HG02852 (cell line): ENCODE data around the gene RPS6KL1.

Source experiments
- ATAC-seq: cut with Tn5 transposase; IDR thresholded peaks from one replicate; pipeline ENCODE4 v1.9.1; 2021; ENCODE audit warnings: mild to moderate bottlenecking, moderate library complexity; ENCODE audit not compliant: unreplicated experiment

Gene RPS6KL1

DNA sequence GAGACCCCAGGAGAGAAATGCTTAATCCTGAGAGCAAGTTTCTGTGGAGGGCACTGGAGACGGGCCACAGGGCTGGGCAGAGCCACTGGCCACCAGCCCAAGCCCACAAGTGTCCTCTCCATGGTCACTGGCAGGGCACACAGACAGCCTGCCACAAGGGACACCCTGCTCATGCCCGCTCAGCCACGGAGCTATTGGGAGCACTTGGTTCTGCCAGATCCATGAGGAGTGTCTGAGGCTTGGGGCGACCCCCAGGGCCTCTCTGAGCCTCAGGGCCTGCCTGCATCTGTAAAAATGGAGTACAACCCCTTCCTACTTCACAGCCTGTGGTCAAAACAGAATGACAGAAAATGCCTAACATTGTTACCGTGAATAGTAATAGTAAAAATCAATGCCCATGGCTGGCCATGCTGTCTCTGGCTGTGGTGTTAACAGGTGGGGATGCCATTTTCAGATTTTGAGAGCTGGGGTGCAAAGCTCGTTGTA lies 29.2 kb upstream of the RPS6KL1 start:
- no peak for ATAC-seq

DNA sequence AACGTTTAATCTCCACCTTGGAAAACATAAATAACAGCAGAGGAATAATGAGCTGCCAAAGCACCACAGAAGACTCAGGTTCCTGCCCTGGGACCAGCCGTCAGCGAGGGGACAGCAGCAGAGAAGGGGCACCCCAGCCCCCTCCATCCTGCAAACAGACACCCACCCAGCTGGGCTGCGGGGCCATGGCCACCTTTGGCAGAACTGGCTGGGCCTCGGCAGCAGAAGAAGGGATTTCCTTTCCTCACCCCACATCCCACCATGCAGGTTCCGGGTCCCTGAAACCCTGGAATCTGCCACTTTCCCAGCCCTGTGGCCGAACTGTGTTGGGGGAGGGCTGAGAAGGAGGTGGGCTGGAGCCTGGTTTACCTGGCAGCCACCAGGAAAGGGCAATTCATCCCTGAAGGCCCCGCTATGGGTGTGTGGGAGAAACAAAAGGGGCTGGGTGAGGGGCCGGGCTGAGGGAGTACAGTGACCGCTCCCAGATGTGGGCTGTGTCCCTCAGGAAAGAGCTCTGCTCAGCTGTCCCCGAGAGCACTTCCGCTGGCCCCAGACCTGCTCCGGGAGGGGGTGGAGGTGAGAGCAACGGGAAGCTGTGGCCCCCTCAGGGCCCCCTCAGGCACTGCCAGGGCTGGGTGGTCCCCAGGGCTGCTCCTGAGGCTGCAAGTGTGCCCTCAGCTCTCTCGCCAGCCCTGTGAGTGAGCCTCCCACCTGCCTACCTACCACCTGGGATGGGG lies 28.6 kb upstream of the RPS6KL1 start:
- no peak for ATAC-seq

DNA sequence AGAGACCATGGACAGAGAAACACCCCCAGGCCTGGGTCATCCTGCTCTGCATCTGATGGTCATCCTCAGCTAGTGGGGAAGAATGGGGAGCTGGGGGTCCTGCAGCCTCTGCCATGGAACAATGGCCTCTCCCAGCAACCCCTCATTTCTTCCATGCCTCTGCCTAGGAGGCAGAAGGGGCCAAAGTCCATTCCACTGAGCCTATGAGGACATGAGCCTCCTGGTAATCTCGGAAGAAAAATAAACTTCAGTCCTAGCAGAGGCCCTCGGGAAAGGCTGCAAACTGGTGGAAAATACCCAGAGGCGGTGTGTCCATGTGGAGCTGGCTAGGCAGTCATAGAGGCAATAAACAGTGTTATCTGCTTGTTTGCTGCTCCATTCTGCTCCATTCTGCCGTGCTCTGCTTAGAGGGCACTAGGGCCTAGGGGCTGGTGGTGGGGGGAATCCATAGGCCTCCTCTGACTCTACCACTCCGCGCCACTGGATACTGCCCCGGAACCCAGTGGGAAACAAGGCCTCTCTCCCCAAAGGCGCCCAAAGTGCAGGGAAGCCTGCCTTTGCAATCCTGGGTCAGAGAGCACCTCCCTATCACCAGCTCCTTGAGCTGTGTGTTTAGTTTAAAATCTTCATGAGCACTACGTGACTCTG lies 27.9 kb upstream of the RPS6KL1 start:
- ATAC-seq: no peak

DNA sequence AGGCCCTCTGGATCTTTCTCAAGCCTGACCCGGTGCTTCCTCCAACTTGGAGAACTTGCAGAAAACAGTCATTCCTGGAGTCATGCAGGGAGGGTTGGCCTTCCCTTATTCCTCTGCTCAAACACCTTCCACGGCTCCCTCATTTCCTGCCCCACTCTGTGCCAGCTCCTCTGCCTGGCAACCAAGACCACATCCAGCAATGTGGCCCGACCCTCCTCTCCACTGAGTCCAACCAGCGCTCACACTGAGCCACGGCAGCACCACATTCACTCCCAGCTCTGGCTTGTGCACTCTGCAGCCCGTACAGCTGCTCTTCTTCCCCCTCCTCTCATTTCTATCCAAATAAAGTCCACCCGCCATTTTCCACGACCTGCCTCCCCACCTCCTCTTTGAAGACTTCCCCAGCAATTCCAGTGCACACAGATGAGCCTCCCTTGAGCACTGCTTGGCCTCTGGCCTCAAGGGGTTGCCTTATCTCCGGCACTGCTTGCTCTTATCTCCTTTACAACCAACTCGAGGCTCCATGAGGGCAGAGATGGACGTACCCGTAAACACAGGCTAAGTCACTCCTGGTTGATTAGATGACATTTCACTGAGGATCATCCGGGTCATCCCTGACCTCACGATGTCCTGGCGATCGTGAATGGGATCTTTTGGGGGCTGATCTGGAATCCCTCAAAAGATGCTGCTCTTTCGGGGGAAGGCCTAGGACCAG lies 27.0 kb upstream of the RPS6KL1 start:
- no peak for ATAC-seq

DNA sequence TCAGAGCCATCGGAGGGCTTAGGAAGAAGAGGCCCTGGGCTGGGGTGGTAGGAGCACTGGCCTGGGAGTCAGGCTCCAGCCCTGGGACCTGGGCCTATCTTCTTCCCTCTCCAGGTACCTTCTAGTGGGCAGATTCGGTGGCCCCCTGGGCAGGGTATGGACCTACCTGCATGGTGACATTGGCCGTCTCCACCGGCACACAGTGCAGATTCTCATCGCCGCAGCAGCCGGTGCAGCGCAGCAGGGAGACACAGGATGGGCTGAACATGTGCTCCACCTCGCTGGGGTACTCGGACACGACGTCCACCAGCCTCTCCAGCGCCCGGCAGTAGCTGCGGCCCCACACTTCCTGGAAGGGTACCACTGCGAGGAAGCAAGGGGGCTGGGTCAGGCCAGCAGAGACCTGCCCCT lies 26.1 kb upstream of the RPS6KL1 start:
- ATAC-seq: no peak

DNA sequence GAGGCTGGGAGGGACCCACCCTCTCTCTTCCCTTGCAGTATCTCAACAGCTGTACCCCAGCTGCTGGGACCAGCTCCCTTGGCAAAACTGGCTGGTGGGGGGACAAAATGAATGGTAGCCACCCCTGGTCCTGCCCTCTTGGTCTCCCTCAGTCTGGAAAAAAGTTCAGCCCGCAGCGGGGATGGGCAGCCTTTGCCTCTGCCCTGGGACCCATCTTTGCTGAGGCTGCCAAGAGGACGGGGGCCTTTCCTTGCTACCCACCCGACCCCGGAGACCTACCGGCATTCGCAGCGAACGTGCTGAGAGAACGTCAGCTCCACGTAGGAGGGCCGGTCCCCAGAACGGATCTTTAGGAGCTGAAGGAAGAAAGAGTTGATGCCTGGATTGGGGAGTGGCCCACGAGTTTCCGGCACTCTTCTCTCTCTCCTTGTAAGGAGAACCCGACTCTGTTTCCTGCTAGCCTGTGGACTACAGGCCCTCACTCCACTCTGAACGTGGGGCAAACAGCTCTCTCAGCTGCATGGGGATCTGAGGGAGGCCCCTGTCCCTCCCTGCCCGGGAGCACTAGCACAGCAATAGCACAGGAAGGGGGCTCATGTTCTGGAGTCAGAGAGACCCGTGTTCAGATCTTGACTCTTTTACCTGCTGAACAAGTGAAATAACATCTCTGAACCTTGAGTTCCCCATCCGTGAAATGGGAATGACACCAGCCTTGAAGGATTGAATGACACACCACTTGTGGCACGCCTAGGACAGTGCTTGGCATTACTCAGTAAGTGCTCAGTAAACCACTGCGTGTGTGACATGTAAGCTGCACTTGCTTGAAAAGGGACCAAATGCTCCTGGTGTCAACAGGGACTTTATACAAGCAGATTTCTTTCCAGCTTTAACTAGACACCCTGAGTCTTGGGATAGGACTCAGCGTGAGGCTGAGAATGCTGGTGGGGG lies 25.4 kb upstream of the RPS6KL1 start:
- ATAC-seq: no peak

DNA sequence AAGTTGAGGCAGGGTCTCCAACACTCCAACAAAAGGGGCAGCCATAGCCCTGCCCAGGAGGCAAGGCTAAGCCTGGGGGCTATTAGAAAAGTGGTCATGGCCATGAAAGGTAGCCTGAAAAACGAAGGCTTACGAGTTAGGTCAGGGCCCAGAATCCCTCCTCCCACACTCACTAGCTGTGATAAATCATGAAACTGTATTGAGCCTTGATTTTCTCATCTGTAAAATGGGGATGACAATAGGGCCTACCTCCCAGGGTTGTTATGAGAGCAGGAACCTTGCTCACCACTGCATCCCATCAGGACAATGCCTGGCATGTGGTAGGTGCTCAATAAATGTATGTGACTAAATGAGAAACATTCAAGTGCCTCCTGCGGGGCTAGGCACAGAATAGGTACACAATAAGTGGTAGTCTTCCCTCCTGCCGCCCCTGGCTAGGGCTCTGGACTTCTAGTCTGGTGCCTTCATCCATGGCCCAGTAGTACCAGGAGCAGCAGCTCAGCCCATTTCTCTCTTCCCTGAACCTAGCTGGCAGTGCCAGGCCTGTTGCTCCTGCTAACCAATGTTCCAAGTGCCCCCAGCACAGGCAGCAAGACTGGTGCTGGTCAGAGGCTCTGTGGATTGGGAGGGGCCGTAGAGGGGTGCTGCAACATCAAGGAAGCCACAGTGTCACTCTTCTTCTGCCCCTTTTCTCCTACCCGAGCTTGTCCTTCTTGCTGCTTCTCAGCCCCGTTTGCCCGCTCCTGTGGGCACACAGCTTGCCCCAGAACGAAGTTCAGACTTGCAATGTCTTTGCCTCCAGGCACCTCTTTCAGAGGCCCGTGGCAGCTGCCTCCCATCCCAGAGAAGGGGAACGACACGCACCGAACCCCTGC lies 24.5 kb upstream of the RPS6KL1 start:
- ATAC-seq: no peak

DNA sequence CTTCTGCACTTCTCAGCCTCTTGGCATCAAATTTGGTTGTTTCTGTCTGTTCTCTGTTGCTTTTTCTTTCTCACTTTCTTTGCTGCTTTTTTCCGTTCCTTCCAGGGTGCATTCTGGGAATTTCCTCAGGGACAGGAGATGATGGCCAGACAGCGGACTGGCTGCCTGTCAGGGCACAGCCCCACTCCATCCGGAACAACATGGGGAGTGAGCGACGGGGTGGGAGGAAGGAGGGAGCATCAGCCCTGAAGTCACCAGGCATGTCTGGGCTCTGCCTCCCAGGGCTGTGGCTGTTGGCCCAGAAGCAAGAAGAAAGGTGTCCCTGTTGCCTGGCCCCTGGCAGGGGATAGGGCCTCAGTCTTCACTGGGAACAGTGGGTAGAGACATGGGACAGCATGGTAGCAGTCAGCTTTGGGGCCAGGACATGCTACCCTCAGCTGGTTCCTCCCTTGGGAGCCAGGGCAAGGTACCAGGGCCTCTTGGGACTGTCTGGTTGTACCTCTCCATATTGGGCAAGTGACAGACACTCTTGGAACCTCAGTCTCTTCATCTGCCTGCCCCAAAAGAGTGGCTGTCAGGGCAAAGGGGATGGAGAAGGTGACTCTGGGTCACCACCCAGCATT lies 23.7 kb upstream of the RPS6KL1 start:
- ATAC-seq: no peak

DNA sequence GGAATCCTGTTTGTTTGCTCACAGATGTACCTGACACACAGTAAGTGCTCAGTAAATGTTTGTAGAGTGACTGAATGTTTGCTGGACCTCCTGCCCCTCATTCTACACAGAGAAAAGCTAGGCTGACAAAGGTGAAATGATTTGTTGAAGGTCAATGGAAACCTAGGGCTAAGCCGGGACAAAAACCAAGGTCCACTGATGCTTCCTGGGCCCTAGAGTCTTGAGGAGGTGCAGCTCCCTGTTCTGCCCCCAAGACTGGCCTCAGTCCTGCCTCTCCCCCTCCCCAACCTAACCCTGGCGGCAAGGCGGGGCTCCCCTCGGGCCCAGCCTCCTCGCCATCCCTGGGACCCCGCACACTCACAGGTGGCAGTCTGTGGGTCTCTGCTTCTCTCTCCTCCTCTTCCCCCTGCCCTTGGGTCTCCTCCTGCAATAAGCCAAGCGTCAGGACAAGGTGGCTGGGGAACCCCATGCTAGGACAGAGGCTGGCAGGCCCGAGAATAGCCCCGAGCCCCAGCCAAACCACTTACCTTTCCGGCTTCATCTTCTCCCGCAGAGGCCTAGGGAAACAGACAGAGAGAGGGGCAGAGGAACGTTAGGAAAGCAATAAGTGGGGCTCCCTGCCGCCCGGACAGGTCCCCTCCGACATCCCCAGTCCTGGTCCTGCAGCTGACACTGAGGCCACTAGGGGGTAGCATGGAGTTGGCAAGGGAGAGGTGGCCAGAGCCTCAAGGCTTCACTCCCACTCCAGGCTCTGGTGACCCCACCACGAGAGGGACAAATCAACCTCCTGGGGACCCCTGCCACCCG lies 23.0 kb upstream of the RPS6KL1 start:
- no peak for ATAC-seq

DNA sequence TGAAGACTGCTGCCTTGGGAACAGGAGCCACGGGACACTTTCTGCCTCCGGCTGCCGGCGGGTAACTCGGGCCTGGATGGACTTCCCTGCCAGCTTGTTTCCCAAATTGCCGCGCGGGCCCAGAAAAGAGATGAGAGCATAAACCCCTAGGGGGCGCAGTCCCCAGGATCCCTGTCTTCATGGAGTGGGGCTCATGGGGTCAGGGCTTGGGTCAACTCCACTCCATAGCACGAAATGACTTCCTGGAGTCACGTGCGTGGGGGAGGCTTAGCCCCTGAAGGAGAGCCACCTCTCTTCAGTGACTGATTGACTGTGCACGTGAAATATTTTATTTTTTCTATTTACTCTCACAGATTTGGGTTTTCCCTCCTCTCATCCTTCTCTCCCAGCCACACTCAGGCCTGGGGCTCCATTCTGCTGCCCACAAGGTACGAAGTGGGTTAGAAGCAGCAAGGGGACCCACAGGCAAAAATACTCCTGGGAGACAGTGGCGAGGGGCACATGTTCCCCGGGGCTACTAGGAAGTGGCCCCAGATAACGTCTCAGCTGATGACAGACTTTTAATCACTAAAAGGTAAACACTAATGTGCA lies 22.3 kb upstream of the RPS6KL1 start:
- ATAC-seq: no peak

DNA sequence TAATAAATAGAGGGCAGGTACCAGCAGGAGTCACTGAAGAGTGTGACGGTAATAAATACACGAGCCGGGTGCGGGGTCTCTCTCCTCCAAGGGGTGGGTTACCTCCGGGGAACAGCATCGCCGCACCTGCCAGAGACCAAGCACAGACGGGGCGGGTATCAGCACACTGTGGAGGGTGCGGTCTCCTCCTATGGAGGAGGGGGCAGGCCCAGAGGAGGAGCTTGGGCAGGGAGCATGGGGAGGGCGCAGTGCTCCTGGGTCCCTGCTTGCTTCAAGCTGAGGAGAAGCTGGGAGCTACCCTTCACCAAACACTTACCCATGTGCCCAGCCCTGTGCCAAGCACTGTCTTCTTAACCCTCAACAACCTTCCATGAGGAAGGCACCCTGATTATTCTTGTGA lies 19.5 kb upstream of the RPS6KL1 start:
- ATAC-seq: no peak

DNA sequence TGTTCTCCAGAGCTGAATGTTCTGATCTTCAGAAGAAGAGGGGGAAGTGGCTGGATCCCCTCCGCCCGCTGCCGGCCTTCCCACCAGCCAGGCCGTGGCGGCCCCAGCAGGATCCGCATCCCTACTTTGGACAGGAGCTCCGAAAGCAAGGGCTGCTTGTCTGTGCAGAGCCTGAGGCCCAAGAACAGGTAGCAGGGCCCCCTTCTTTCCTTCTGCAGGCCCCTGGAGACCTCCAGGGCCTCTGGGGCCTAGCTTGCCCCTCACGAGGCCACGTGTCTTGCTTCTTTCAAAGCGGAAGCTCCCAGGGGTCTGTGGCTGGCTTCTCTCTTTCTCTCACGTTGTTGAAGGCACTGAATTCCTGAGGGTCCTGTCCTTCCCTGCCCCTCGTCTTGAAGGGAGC lies 19.1 kb upstream of the RPS6KL1 start:
- ATAC-seq: no peak

DNA sequence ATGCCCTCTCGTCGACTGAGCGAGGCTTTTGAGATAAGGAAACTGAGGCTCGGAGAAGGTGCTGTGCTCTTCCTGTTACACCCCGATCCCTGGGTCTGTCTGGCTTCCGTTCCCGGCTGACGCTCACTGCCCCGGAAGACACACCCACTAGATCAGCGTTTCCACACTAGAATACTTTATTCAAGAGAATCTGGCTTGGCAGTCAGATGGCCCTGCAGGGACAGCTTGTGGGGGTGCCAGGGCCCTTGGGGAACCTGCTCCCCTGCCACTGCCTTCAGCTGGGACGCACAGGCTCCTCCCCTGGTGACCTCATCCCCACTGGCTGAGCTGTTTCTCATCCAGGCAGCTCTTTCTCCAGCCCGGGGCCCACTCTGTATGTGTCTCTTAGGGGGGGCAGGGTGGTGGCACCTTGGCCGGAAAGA lies 18.6 kb upstream of the RPS6KL1 start:
- ATAC-seq: no peak

DNA sequence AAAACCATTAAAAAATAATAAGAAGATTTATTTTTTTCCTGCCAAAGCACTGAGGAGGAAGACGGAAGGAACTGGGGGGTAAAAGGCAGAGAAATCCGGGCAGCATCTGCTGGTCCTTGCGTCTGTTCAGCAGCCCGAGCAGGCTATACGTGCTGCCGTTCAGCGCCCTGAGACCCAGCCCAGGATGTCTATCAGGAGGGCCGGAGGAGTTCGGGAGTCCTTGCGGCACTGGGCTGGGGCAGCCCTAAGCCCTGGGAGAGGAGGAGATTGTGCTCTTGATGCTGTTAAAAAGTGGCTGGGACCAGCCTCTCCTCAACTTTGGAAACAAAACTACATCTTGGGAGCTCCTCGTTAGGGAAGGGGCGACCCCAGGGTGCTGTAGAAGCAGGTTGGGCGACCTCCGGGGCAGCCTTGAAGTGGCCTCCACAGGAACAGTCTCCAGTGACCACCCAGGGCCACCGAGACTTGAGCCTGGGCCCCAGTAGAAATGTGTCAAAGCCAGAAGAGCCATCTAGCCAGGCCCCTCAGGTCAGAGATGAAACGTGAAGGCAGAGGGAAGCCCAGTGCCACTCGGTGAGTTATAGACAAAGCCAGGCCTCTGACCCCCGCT lies 18.0 kb upstream of the RPS6KL1 start:
- no peak for ATAC-seq

DNA sequence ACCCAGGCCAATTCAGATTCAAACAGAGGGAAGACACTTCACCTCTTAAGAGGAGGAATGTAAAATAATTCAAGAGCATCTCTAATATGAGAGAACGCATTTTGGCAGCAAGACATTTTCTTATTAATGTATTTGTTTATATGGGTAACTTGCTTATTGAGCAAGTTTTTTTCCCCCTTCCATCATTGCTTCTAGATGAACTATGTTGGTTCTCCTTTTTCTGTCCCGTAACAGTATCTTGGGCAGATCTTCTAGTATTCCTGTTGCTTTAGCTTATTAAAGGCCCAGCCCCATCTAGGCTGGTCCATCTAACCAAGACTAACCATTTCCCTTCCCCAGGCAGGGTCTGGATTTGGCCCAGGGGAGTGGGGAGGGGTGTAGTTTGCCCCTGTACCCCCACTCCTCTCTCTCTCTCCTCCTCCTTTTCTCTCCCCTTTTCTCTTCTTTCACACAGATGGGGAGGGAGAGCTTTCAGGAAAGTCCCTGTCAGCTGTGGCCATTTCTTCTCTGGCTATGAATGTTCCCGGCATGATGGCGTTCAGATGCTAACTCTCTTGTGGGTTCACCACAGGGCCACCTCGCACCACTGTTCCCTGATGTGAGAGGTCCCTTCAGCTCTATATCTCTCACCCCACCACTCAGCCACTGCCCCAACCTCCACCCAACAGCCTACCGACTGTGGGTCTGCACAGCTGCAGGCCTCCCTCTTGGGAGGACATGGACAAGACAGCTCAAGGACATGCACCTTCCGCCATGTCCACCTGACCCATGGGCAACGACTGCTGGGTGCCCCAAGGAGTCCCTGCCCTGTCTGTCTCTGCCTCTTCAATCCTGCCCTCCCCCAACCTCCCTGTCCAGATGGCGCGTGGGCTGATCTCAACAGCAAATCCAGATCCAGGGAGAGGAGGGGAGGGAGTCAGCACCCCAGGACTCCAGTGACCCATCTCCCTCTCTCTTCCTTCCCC lies 15.8 kb upstream of the RPS6KL1 start:
- ATAC-seq: no peak

DNA sequence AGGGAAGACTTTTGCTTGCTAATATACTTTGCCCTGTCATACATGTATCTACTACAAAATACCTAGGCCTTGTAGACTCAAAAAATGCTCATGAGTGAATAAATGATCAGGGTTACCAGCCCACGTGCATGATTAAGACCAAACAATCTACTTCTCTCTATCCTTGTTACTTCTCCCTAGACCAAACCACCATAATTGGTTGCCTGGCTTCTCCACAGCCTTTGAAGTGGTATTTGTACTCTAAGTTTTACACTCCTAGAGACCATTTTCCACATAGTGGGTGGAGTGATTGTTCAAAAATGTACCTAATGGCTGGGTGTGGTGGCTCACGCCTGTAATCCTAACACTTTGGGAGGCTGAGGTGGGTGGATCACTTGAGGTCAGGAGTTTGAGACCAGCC lies 14.1 kb upstream of the RPS6KL1 start:
- no peak for ATAC-seq

DNA sequence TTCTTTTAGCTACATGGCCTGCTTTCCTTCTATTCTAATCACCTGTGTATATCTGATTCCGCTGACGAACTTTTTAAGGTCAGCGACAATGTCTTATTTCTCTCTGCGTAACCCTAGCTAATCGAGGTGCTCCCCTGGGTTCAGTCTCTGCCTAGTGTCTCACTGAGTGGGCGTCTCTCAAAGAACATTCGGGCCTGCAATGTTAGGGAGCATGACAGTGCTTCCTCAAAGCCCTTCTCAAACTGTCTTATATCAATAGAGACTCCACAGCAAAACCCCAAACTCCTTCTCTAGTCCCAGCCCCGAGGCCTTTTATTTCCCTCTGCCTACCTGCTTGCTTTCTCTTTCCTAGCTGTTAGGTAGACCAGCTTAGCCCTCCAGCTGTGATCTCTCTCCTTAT lies 13.7 kb upstream of the RPS6KL1 start:
- ATAC-seq: no peak
